ENCODE measurements around the gene SMAD9.

SMAD9 gene

DNA sequence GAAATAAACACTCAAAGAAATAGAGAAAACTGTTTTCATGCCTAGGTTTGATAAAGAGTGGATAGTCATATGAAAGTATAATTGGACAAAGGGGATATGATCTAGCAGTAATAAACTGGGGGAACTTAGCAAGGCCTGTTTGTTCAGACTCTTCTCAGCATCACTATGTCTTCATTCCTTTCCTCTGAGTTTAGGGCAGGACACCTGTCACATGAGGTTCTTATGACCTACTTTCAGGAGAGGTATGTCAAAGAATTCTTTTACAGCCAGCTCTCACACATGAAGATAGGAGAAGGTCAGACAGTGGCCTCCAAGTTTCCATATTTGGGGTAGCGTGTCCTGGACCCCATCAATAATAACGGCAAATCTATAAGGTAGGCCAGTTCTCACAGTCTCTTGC, 112.4 kb downstream of the SMAD9 start:
- Histone ChIP-seq H3K27me3 (ENCODE audit: insufficient read depth, low read length, poor library complexity, severe bottlenecking) (no peaks in the 10 kb centered on the region), H3K9ac (ENCODE audit: low read depth, low read length, poor library complexity, severe bottlenecking) (no peak overlapping the region), H3K36me3 (ENCODE audit: insufficient read depth, low read length) (no peaks in the 10 kb centered on the region), H2AFZ (ENCODE audit: low read length) (no peak overlapping the region), H4K20me1 (ENCODE audit: insufficient read depth, low read length, poor library complexity, severe bottlenecking) (no peaks in the 10 kb centered on the region), H3K4me1 (ENCODE audit: insufficient read depth, low read length, poor library complexity, severe bottlenecking) (no peaks in the 10 kb centered on the region), H3K79me2 (ENCODE audit: insufficient read depth, low read length) (no peaks in the 10 kb centered on the region), H3K4me3 (ENCODE audit: low read length, poor library complexity, severe bottlenecking) (no peak overlapping the region), H3K9me3 (ENCODE audit: insufficient read depth, low read depth, low read length) (no peaks in the 10 kb centered on the region), H3K9me2 (replicated peaks; ENCODE audit: low read depth, low read length) (no peaks in the 10 kb centered on the region), H3K4me2 (ENCODE audit: low read depth, low read length, poor library complexity, severe bottlenecking) (no peak overlapping the region), H3F3A (ENCODE audit: low read depth) (no peaks in the 10 kb centered on the region)
- TF ChIP-seq, protein P1, sequence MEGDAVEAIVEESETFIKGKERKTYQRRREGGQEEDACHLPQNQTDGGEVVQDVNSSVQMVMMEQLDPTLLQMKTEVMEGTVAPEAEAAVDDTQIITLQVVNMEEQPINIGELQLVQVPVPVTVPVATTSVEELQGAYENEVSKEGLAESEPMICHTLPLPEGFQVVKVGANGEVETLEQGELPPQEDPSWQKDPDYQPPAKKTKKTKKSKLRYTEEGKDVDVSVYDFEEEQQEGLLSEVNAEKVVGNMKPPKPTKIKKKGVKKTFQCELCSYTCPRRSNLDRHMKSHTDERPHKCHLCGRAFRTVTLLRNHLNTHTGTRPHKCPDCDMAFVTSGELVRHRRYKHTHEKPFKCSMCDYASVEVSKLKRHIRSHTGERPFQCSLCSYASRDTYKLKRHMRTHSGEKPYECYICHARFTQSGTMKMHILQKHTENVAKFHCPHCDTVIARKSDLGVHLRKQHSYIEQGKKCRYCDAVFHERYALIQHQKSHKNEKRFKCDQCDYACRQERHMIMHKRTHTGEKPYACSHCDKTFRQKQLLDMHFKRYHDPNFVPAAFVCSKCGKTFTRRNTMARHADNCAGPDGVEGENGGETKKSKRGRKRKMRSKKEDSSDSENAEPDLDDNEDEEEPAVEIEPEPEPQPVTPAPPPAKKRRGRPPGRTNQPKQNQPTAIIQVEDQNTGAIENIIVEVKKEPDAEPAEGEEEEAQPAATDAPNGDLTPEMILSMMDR (conservative IDR thresholded peaks at IDR 0.05; ENCODE audit: low read length): no peak
- no peak for TF ChIP-seq EZH2phosphoT487 (IDR thresholded peaks at IDR 0.05; ENCODE audit: borderline replicate concordance)

DNA sequence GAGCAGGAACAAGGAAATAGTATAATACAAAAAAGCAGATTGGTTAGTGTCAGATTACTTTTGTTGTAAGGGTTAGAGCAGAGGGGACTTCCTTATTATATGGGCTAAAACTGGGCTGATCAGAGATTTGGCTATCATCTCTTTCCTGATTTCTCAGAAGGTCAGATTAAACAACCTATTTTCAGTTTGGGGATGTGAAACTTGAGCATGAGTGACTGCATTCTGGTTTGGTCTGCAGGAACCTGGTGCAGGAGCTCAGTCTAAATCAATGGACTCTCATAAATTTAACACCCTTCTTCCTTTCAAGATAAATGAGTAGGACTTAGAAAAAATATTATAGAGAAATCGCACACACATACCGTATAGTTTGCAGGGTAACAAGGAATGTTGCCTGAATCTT, 113.9 kb downstream of the SMAD9 start:
- Histone ChIP-seq H3K79me2 (ENCODE audit: insufficient read depth, low read length) (no peaks in the 10 kb centered on the region), H3F3A (ENCODE audit: low read depth) (no peaks in the 10 kb centered on the region), H3K4me1 (ENCODE audit: insufficient read depth, low read length, poor library complexity, severe bottlenecking) (no peaks in the 10 kb centered on the region), H3K9ac (ENCODE audit: low read depth, low read length, poor library complexity, severe bottlenecking) (no peak overlapping the region), H4K20me1 (ENCODE audit: insufficient read depth, low read length, poor library complexity, severe bottlenecking) (no peaks in the 10 kb centered on the region), H3K36me3 (ENCODE audit: insufficient read depth, low read length) (no peaks in the 10 kb centered on the region), H3K9me3 (ENCODE audit: insufficient read depth, low read depth, low read length) (no peaks in the 10 kb centered on the region), H3K4me2 (ENCODE audit: low read depth, low read length, poor library complexity, severe bottlenecking) (no peak overlapping the region), H2AFZ (ENCODE audit: low read length) (no peak overlapping the region), H3K4me3 (ENCODE audit: low read length, poor library complexity, severe bottlenecking) (no peak overlapping the region), H3K27me3 (ENCODE audit: insufficient read depth, low read length, poor library complexity, severe bottlenecking) (no peaks in the 10 kb centered on the region), H3K9me2 (replicated peaks; ENCODE audit: low read depth, low read length) (no peaks in the 10 kb centered on the region)
- TF ChIP-seq, protein P1 (conservative IDR thresholded peaks at IDR 0.05; ENCODE audit: low read length): no peak
- TF ChIP-seq EZH2phosphoT487 (IDR thresholded peaks at IDR 0.05; ENCODE audit: borderline replicate concordance): no peak

DNA sequence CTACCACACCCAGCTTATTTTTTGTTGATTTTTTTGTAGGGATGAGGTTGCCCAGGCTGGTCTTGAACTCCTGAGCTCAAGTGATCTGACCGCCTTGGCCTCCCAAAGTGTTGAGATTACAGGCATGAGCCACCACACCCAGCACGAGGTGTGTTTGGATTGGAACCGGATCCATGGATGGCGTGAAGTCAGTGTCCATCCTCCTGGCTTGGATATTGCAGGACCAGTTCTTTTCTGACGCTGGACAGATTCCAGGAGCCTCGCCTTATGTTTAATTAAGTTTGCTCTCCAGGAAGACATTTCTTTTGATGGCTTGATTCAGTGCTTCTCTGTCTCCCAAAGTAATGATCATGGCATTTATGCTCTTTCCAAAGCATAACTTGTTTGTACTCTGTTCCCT, 115.5 kb downstream of the SMAD9 start:
- no peak for TF ChIP-seq EZH2phosphoT487 (IDR thresholded peaks at IDR 0.05; ENCODE audit: borderline replicate concordance)
- TF ChIP-seq, protein P1 (conservative IDR thresholded peaks at IDR 0.05; ENCODE audit: low read length): no peak
- Histone ChIP-seq H3K9me3 (ENCODE audit: insufficient read depth, low read depth, low read length) (no peaks in the 10 kb centered on the region), H3K4me2 (ENCODE audit: low read depth, low read length, poor library complexity, severe bottlenecking) (no peak overlapping the region)

More for the DNA sequence above, 115.5 kb downstream of the SMAD9 start:
- Histone ChIP-seq H3K36me3 (ENCODE audit: insufficient read depth, low read length) (no peaks in the 10 kb centered on the region), H2AFZ (ENCODE audit: low read length) (no peak overlapping the region), H3K4me3 (ENCODE audit: low read length, poor library complexity, severe bottlenecking) (no peak overlapping the region), H3K27me3 (ENCODE audit: insufficient read depth, low read length, poor library complexity, severe bottlenecking) (no peaks in the 10 kb centered on the region), H3K9ac (ENCODE audit: low read depth, low read length, poor library complexity, severe bottlenecking) (no peak overlapping the region), H3F3A (ENCODE audit: low read depth) (no peaks in the 10 kb centered on the region), H3K4me1 (ENCODE audit: insufficient read depth, low read length, poor library complexity, severe bottlenecking) (no peaks in the 10 kb centered on the region), H3K79me2 (ENCODE audit: insufficient read depth, low read length) (no peaks in the 10 kb centered on the region), H3K9me2 (replicated peaks; ENCODE audit: low read depth, low read length) (no peaks in the 10 kb centered on the region), H4K20me1 (ENCODE audit: insufficient read depth, low read length, poor library complexity, severe bottlenecking) (no peaks in the 10 kb centered on the region)
